GM18526 (cell line): ENCODE measurements around the gene KCNK10.

Experiments used
- POLR2A ChIP-seq: IDR thresholded peaks from 3 replicates; pipeline ENCODE4 v1.6.1; 2011; ENCODE audit not compliant: insufficient read length; ENCODE audit errors: extremely low read depth

The KCNK10 gene

GRCh38 chr14:88156127-88156526 is 166.9 kb downstream of the KCNK10 start:
- TF ChIP-seq POLR2A = no peak

DNA sequence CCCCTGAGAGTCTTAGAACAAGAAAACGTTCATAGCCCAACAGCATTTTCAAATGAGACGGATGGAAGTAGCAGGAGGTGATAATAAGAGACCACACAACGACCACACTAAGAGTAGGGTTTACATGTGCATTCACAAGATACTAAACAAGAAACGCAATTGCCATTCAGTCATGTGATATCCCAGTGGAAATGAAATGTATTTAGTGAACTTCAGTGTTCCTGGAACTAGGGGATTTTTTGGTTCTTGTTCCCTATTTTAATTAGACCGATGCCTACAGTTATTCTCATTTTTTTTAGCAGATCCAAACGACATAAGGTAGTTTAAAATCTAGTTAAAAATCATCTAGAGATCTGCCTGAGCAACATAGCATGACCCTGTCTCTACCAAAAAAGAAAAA is 168.1 kb downstream of the KCNK10 start:
- no peak for TF ChIP-seq POLR2A

DNA sequence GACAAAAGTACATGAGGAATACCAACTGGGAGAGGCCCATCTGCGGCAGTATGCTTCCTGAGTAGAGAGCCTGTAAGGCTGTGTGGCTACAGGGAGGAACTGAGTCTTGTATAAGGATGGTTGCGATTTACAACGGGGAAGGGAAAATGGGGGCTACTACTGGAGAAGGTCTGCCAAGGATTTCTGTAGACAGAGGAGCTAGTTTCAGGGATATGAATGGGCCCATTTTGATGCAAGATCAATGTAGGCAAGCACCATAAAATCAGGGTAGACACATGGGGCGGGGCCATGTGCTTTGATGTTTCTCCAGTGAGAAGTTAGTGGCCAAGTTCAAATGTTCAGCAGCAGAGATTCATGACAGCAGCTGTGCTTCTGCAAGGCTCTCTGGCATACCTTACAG is 168.7 kb downstream of the KCNK10 start:
- TF ChIP-seq POLR2A = no peak

DNA sequence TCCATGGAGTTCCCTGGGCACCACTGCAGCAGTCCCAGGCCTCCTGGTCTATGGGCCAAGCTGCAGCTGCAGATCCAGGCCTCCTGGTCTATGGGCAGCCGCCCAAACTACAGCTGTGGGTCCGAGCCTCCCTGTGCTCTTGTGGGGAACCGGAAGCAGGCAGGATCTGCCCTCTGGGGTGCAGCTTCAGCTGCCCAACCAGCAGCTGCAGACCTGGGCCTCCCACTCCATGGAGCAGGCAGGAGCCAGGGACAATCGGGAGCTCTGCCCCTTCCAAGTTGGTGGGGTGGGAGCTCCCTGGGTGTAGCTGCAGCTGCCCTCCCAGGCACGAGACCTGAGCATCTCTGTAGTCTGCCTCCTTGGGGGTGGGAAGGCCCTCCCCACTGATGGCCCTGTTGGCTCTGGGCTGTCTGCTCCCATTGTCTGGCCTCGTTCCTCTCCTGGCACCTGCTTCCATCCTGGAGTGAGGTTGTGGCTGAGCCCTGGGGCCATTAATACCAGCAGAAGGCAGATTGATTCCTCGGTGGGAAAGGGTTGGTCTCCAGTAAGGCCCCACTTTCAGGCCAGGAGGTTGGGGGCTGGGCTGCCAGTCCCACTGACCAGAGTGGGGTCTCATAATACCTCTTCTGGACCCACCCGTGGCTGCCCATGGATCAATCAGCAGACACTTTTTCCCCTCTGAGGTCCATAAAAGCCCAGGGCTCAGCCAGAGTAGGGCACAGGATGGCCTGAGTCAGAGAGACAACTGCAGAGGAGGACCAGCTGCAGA is 176.0 kb downstream of the KCNK10 start:
- TF ChIP-seq POLR2A = no peak

DNA sequence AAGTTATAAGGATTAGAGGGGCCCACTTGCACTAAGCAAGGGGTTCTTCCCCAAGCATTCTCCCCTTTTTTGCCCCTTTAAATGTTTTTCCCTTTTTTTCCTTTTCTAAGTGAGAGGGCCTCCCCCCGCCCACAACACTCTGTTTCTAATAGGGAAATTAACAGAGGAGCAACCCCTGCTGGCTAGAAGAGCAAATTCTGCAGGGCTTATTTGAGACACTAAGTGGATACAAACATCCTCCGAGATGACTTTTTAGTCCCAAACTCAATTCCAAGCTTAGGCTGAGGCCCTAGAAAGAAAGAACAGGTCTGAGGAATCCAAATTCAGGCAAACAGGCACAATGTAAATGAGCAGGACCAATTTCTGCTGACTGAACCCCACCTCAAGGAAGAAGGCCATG is 179.3 kb downstream of the KCNK10 start:
- TF ChIP-seq POLR2A = no peak

DNA sequence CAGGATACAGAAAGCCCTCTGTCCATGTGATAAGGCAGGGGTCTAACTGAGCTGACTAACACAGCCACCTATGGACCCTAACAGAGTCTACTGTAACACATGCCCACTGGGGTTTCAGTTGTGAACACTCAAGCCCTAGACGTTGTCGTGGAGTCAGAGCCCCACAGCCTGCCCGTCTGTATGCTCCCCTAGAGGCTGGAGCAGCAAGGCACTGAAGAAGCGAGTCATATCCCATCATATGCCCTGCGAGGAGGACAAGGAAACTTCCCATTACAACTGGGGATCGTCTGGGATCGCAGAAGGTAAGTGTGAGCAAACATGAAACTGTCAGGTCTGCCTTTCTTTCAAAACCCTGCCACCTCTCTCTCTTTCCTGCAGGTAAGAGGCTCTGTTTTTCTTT is 180.1 kb downstream of the KCNK10 start:
- no peak for TF ChIP-seq POLR2A

DNA sequence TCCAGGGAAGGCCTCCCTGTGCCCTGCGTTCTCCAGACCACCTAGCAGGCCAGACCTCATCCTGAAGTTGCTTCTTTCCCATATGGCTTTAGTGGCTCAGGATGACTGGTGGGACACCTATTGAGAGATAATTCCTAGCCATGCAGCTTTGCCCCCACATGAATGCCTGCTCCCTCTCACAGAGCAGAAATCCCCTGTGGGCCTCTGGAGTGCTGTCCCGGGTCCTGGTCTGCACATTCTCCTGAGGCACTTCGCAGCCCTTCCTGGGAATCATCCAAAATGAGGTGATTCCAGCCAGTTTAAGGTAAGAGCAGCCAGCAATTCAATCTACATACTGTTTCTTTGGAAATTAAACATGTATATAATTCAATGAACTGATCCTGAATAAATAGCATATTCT is 182.2 kb downstream of the KCNK10 start:
- no peak for TF ChIP-seq POLR2A

DNA sequence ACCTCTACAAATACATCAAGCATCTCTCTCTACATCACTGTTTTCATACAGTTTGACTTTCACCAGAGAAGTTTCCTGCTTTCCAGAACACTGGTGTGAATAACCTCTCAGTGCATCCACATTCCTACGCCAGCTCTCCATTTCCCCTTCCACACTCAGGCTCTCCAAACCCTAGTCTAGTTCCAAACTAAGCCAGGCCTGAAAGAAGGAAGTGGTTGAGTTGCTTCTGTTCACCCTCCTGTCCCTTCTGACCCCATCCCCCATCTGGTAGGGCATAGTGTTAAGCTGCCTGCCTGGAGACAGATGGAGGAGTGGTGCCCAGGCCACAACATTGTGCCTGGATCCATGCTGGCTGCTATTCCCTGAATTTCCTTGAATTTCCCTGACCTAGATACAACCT is 185.7 kb downstream of the KCNK10 start:
- no peak for TF ChIP-seq POLR2A
